ENCODE results near the gene PNMA8A. TPM values are rescaled to one million over a fixed set of nuclear protein-coding genes. Genes with fewer than 3 reads are reported as not detected.
"Not testable (repeated sequence)": the region's sequence is repeated elsewhere in the genome, so short reads cannot be mapped to it uniquely, and the experiment has no call there.

The PNMA8A gene
- total RNA-seq, 1 donor from 2014 or later: not detected

DNA sequence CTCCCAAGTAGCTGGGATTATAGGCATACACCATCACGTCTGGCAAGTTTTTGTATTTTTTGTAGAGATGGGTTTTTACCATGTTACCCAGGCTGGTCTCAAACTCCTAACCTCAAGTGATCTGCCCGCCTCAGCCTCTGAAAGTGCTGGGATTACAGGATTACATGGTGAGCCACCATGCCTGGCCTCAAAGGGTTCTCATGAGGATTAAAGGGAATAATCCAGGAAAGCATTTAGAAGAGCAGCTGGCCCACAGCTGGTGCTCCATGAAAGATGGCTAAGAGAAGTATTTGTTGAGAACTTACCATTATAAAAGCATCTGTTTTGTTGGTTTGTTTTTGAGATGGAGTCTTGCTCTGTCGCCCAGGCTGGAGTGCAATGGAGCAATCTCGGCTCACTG is 25.5 kb upstream of the PNMA8A start:
- not testable (repeated sequence) for H3K36me3 Mint-ChIP-seq (ENCODE audit: low read depth)
- peaks cover 53% of the 10 kb centered on the region for H3K27me3 Mint-ChIP-seq

DNA sequence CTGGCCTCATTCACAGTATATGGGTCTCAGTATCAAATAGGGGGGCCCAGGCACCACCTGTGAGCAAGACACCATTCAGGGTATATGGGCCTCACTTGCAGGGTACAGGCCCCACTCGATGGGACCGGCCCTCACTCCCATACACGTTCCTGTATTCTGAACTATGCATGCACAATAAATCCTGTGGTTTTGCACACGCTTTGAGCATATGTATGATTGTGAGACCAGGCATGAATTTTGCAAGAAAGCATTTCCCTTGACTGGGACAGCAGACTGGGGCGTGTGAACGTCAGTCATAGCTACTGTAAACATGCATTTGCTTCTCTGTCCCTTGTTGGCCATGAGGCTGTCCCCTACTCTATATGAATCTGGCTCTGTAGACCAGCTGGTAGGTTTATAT is 24.9 kb upstream of the PNMA8A start:
- H3K36me3 Mint-ChIP-seq (ENCODE audit: low read depth): no peaks in the 10 kb centered on the region
- H3K4me1 Mint-ChIP-seq: peaks cover 5% of the 10 kb centered on the region
- intact Hi-C loops (cut with micrococcal nuclease): no loop called here
- no peak overlapping the region for H3K4me3 Mint-ChIP-seq
- H3K27ac Mint-ChIP-seq: no peak overlapping the region
- DNase-seq: no peak
- peaks cover 59% of the 10 kb centered on the region for H3K27me3 Mint-ChIP-seq
- no peaks in the 10 kb centered on the region for H3K9me3 Mint-ChIP-seq

More for the DNA sequence above, 25.5 kb upstream of the PNMA8A start:
- H3K4me3 Mint-ChIP-seq; H3K9me3 Mint-ChIP-seq; DNase-seq; intact Hi-C loops (cut with micrococcal nuclease); H3K4me1 Mint-ChIP-seq; H3K27ac Mint-ChIP-seq: not testable (repeated sequence)

DNA sequence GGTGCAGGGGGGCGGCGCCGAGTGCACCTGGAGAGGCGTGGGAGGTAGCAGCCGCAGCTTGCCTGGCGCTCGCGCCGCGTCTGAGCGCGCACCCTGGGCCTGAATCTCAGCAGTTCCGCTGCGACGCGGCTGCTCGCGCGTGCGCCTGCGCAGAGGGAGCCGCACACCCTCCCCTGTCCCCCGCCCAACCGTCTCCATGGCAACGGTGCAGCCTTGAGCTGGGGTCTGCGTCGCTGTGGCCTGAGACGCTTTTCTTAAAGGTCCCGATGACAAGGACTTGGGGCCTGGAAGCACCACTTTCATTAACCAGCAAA is 24.4 kb upstream of the PNMA8A start, which contains the start of gene PNMA8B:
TSS of gene PNMA8B (minus strand) at position 82 of the 314 bp plus-strand sequence. CDS start 402 bp downstream, outside the sequence.
- peaks cover 5% of the 10 kb centered on the region for H3K4me1 Mint-ChIP-seq
- intact Hi-C loops (cut with micrococcal nuclease): no loop called here
- H3K27ac Mint-ChIP-seq: no peak within 1 kb of the TSS
- peak within 1 kb of the TSS; percentile 65 for H3K4me3 Mint-ChIP-seq
- no peaks in the 10 kb centered on the region for H3K9me3 Mint-ChIP-seq
- DNase-seq: peak; percentile 67
- no peaks in the 10 kb centered on the region for H3K36me3 Mint-ChIP-seq (ENCODE audit: low read depth)
- H3K27me3 Mint-ChIP-seq: peaks cover 63% of the 10 kb centered on the region

DNA sequence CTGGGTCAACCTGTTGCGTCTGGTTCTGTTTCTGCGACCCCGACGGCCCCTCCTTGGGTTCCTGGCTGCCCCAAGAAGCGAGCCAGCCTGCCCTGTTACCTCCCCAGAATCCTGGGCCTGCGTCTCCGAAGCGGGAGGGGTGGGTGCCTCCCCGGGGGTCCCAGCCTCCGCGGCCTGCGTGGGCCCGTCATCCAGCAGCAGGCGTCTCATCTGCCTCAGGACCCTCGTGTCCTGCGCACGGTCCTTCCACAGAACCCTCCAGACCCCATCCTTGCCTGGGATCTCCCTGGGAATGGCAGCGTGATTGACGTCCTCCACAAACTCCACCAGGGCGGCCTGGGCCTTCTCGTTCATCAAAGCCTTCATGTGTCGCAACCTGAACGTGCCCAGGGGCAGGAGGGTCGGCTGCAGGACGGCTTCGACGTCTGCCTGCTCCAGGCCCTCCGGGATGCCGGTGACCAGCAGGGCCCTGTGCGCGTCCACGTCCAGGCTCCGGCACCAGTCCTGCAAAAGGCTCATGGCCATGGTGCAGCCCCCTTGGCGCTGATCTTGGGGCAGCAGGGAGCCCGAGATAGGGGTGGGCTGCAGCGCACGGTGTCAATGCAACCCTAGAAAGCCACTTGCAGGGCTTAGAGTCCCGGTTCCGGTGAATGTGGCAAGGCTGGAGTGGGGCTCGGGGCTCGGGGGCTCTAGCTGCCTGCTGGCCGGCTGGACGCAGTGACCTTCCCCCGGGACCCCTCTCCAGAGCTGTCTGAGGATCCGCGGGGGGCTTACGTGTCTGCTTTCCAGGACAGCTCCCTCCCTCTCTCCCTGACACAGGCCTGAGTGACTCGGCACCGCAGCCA is 23.8 kb upstream of the PNMA8A start:
- H3K27me3 Mint-ChIP-seq: peaks cover 63% of the 10 kb centered on the region
- DNase-seq: no peak
- intact Hi-C loops (cut with micrococcal nuclease): no loop called here
- no peaks in the 10 kb centered on the region for H3K9me3 Mint-ChIP-seq
- no peaks in the 10 kb centered on the region for H3K36me3 Mint-ChIP-seq (ENCODE audit: low read depth)
- H3K4me1 Mint-ChIP-seq: peaks cover 5% of the 10 kb centered on the region
- no peak overlapping the region for H3K4me3 Mint-ChIP-seq
- no peak overlapping the region for H3K27ac Mint-ChIP-seq

DNA sequence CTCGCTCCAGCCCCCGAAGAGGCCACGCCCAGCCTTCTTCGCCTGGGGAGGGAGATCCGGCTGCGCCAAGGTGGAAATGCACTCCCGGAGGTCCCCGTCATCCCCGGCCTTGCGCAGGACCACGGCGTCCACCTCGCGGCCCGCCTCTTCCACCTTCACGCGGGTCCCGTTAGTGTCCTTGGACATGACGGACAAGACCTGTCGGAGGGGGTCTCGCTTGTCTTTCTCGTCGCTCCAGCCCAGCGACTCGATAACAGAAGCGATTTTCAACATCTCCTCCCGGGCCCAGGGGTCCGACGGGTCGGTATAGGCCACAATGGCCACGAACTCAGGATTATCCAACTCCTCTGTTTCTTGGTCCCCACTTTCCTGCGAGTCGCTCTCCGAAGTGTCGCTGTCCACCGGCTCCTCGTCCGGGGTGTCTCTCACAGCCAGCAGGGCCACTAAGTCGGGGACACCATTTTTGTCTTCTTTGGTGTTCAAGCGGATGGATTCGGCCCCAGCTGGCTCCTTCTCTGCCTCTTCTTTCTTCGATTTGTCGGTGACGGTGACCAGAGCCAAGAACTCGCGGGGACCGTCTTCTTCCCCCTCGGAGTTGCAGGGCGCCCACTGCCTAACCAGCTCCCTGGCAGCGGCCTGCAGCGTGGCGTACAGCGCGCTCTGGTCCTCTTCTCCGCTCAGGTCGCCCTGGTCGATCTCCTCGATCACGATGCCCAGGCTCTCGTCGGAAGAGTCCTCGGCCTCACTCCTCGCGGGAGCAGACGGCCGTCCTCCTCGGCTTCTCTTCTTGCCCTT is 23.0 kb upstream of the PNMA8A start:
- Mint-ChIP-seq H3K4me1 (peaks cover 5% of the 10 kb centered on the region), H3K4me3 (peak overlapping the region; percentile 65), H3K9me3 (no peaks in the 10 kb centered on the region), H3K27me3 (peaks cover 63% of the 10 kb centered on the region), H3K27ac (peak overlapping the region; percentile 62), H3K36me3 (ENCODE audit: low read depth) (no peaks in the 10 kb centered on the region)
- DNase-seq: no peak
- intact Hi-C loops (cut with micrococcal nuclease): no loop called here

DNA sequence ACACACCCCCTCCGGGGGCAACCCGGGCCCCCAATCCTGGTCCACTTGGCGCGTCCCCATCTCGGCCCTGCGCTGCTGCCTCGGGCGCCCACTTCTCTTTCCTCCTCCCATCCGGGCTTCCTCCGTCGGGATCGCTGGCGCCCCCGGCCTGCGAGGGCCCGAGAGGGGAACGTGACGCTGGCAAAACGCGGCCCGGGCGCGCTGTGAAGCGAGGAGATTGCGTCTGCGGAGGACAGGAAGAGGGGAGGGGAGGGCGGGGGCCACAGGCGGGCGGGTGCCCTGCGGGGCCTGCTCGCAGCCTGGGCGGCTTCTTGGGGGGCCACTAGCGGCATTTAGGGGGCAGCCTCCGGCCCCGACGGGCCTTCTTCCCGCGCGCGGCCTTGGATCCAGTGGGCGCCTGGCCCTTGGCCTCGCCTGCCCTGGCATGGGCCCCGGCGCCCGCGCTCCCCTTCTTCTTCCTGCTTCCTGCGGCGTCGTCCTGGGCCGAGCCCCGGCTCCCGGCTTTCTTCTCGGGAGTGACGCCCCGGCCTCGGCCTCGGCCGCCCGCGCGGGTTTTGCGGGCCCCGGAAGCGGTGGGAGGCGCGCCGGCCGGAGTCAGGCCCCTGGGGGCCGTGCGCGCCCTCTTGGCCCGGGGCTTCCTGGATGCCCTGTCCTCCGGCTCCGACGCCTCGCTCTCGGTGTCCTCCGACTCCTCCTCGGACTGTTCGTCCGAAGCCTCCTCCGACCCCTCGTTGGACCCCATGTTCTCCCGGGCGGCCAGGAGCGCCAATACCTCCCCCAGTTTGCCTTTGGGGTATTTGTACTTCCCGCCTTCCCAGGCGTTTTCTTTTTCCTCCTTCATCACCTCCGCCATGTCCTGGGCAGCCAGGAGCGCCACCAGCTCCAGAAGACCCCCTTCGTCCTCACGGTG is 22.1 kb upstream of the PNMA8A start:
- Mint-ChIP-seq H3K4me1 (peaks cover 7% of the 10 kb centered on the region), H3K27ac (peak overlapping the region; percentile 51), H3K36me3 (ENCODE audit: low read depth) (no peaks in the 10 kb centered on the region), H3K27me3 (peaks cover 69% of the 10 kb centered on the region), H3K4me3 (peak overlapping the region; percentile 57), H3K9me3 (no peaks in the 10 kb centered on the region)
- peak; percentile 69 for DNase-seq
- intact Hi-C loops (cut with micrococcal nuclease): no loop called here

DNA sequence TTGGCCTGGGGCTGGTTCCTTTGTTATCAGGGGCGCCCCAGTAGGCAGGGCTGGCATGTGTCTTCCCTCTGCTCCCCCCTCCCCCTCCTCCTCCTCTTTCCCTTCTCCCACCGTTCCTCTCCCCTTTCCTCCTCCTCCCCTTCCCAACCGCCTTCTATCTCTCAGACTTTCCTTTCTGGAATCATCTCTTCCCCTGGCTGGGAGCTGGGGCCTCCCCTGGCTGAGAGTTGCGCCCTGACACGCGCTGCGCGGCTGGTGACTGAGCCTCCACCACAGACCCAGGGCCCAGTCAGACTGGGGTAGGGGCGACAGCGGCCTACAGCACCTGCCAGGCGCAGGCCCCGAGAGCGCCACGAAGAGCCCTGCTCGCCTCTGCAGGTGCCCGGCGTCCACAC is 21.5 kb upstream of the PNMA8A start:
- Mint-ChIP-seq H3K9me3 (no peaks in the 10 kb centered on the region), H3K4me3 (no peak overlapping the region), H3K36me3 (ENCODE audit: low read depth) (no peaks in the 10 kb centered on the region), H3K27me3 (peaks cover 72% of the 10 kb centered on the region), H3K27ac (no peak overlapping the region), H3K4me1 (peaks cover 9% of the 10 kb centered on the region)
- DNase-seq: no peak
- intact Hi-C loops (cut with micrococcal nuclease): no loop called here

DNA sequence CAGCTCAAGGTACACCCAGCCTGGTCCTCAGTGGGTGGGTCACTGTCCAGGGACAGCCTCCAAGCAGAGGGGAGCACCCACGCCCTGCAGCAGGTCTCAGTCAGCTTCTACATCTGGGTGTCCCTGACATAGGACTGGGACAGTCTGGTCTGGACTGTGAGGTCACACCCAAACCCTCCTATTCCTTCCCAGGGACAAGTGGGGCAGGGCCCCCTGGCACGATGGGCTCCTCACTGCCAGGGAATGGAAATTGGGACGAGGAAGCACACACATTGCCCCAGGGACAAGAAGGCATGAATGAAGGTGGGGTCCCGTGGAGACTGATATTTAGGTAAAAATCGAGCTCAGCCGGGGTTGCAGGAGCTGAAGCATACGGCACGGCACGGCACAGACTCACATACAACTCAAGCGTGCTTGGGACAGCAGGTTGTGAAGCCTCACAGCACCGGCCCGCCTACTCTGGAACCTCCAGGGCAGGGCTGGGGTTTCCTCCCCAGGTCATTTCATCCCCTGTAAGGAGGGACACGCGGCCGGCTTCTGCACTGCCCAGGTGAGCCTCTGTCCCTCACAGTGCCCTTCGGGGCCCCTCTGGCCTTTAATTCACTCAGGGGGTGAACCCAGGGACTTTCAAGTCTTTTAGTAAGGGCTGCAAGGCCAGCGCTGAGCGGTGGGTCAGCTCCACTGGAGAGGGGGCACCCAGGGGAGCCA is 20.8 kb upstream of the PNMA8A start:
- no peaks in the 10 kb centered on the region for H3K36me3 Mint-ChIP-seq (ENCODE audit: low read depth)
- DNase-seq: no peak
- H3K9me3 Mint-ChIP-seq: no peaks in the 10 kb centered on the region
- peaks cover 80% of the 10 kb centered on the region for H3K27me3 Mint-ChIP-seq
- no peak overlapping the region for H3K27ac Mint-ChIP-seq
- H3K4me1 Mint-ChIP-seq: peaks cover 9% of the 10 kb centered on the region
- intact Hi-C loops (cut with micrococcal nuclease): no loop called here
- H3K4me3 Mint-ChIP-seq: peak overlapping the region; percentile 54

DNA sequence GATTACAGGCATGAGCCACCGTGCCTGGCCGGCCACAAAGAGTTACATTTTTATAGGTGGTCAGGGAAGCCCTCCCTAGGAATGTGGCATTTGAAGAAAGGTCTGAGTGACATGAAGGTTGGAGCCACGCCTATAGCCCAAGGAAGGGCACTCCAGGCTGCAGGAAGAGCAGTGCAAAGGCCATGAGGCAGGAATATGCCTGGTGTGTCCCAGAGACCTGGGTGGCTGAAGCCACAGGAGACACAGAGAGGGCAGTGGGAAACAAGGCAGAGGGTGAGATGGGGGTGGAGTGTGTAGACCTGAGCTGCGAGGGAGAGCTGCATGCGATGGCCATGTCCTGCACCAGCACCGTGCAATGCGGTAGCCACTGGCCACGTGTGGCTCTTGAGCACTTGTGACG is 19.4 kb upstream of the PNMA8A start:
- Mint-ChIP-seq H3K36me3 (ENCODE audit: low read depth) (no peaks in the 10 kb centered on the region), H3K4me1 (peaks cover 9% of the 10 kb centered on the region), H3K4me3 (no peak overlapping the region), H3K27me3 (peaks cover 75% of the 10 kb centered on the region), H3K9me3 (no peaks in the 10 kb centered on the region), H3K27ac (no peak overlapping the region)
- intact Hi-C loops (cut with micrococcal nuclease): no loop called here
- no peak for DNase-seq

DNA sequence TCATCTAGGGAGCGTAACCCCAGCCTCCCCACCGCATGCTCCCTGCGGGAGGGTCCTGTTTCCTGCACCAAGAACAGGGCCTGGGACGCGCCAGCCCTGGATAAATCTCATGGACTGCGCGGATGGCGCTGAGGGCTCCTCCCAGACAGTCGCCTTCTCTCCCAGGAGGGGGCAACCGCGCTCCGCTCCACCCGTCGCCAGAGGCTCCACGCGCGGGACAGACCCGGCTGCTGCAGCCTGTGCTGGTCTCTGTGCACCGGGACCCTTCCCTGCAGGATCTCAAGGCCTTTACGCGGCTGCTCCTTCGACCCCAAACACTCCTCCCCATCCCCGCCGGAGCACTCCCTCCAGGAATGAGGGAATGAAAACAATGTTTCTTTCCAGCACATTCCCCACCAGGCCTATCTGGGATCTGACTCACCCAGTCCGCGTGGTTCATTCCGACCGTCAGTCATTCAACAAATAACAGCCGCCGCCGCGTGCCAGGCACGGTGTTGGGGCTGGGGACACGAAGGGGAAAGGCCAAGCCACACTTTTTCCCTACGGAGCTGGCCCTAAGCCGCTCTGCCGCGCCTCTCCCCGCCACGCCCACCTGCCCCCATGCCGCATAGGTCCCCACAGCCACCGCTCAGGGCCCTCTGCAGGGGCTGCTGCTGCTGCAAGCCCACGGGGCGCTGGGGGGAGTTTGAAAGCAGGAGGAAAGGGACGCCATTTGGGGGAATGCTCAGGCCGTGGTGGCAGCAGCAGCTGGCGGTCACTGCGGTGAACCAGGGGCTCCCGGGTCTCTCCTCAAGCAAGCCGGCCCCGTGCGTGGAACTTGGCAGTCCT is 18.3 kb upstream of the PNMA8A start:
- DNase-seq: peak; percentile 65
- no peak overlapping the region for H3K4me3 Mint-ChIP-seq
- no peaks in the 10 kb centered on the region for H3K36me3 Mint-ChIP-seq (ENCODE audit: low read depth)
- H3K27me3 Mint-ChIP-seq: peaks cover 76% of the 10 kb centered on the region
- intact Hi-C loops (cut with micrococcal nuclease): loop anchor here (2.0 kb wide), 1 partner anchor 209 kb away; no protein-coding TSS in a partner anchor
- H3K9me3 Mint-ChIP-seq: no peaks in the 10 kb centered on the region
- peaks cover 8% of the 10 kb centered on the region for H3K4me1 Mint-ChIP-seq
- peak overlapping the region; percentile 60 for H3K27ac Mint-ChIP-seq

DNA sequence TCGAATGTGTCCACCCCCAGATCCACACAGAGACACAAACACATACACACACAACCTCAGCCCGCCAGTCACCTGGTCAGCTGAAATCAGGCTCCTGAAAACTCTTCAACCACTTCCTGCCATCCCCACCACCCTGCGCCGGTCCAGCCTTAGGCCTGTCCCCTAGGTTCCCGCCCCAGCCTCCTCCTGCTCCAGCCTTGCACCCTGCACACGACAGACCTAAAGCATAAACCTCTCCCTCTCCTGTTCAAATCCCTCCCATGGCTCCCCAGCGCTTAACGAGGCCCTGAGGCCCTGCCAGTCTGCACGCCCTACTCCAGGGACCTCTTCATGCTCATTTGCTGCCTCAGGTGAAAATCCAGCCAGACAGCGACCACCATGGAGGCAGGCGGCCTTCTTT is 17.2 kb upstream of the PNMA8A start:
- Mint-ChIP-seq H3K27ac (no peak overlapping the region), H3K36me3 (ENCODE audit: low read depth) (no peaks in the 10 kb centered on the region), H3K9me3 (no peaks in the 10 kb centered on the region), H3K4me3 (no peak overlapping the region), H3K4me1 (peaks cover 4% of the 10 kb centered on the region), H3K27me3 (peaks cover 69% of the 10 kb centered on the region)
- intact Hi-C loops (cut with micrococcal nuclease): loop anchor here (2.0 kb wide), 1 partner anchor 208 kb away; no protein-coding TSS in a partner anchor
- no peak for DNase-seq

DNA sequence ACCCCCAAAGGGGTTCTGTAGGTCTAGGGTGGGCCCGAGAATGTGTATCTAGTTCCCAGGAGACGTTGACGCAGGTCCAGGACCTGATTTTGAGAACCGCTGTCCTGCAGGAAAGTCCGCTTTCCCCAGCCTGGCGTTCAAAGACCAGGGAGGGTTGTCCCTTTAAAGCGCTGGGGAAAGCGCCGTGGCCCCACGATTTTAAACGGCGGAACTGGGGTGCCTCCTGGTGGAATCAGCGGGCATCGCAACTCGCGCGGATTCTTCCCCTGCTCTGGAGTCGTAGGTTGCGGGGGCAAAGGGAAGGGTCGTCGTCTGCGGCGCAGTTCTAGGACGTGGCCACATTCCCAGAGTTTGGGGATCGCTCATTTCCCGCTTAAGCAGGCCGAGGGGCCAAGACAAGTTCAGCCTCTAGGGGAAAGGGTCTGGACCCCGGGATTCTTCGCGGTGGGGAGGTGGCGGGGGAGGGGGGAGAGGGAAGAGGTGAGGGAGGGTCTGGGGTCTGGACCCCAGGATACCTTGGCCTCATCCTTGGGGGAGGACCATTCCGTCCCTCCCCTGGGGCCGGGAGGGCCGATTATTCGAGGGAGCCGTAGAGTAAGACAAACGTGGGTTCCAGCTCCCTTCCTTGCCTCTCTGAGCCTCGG is 16.6 kb upstream of the PNMA8A start:
- Mint-ChIP-seq H3K36me3 (ENCODE audit: low read depth) (no peaks in the 10 kb centered on the region), H3K9me3 (no peaks in the 10 kb centered on the region), H3K27ac (no peak overlapping the region), H3K4me3 (no peak overlapping the region), H3K4me1 (peaks cover 4% of the 10 kb centered on the region), H3K27me3 (peaks cover 67% of the 10 kb centered on the region)
- intact Hi-C loops (cut with micrococcal nuclease): loop anchor here (1.0 to 2.0 kb wide), 3 partner anchors 86 to 207 kb away; no protein-coding TSS in a partner anchor
- DNase-seq: peak; percentile 94
